PFSK-1 (cell line): ENCODE measurements around the gene HLCS.

ENCODE experiments used
- FOXP2 ChIP-seq: optimal IDR thresholded peaks from 2 replicates; pipeline ENCODE3; 2011; ENCODE audit warnings: borderline replicate concordance, control low read depth, inconsistent platforms; ENCODE audit not compliant: insufficient read depth; ENCODE audit errors: extremely low read length, extremely low read depth
- POLR2AphosphoS5 ChIP-seq: IDR thresholded peaks from 2 replicates; pipeline ENCODE4 v1.6.1; 2012; ENCODE audit warnings: low read depth, mild to moderate bottlenecking, control low read depth, low read length, moderate library complexity
- REST ChIP-seq, 2 experiments: IDR thresholded peaks; 2 replicates each; pipeline versions ENCODE4 v1.6.1 to v1.8.0; 2011 to 2012; ENCODE audit warnings: low read depth in 2 of 2, low read length in 2 of 2, control low read depth in 1 of 2, inconsistent platforms in 1 of 2, mild to moderate bottlenecking in 1 of 2, moderate library complexity in 1 of 2; ENCODE audit not compliant: insufficient read depth in 1 of 2
- SIN3A ChIP-seq: IDR thresholded peaks from 2 replicates; pipeline ENCODE4 v1.6.1; 2012; ENCODE audit warnings: mild to moderate bottlenecking, low read length, moderate library complexity, borderline replicate concordance; ENCODE audit not compliant: insufficient read depth
- TAF1 ChIP-seq: IDR thresholded peaks from 2 replicates; pipeline ENCODE4 v1.6.1; 2012; ENCODE audit warnings: low read length, control low read depth, borderline replicate concordance; ENCODE audit not compliant: insufficient read depth

HLCS gene

GRCh38 chr21:36976882-36977651, 10.6 kb upstream of the HLCS start:
- TF ChIP-seq TAF1 (no peak), POLR2AphosphoS5 (no peak), REST (IDR thresholded peaks at IDR 0.05; ENCODE audit: insufficient read depth in 1 of 2, low read depth in 2 of 2, low read length in 2 of 2) (no peak), FOXP2 (no peak), SIN3A (no peak)

- TF ChIP-seq REST (IDR thresholded peaks at IDR 0.05; ENCODE audit: insufficient read depth in 1 of 2, low read depth in 2 of 2, low read length in 2 of 2) = no peak
- TF ChIP-seq SIN3A = no peak
- no peak for TF ChIP-seq FOXP2
- TF ChIP-seq POLR2AphosphoS5 = no peak
- no peak for TF ChIP-seq TAF1
These were observed 9.9 kb upstream of the HLCS start for GRCh38 chr21:36976228-36976861.

GRCh38 chr21:36974851-36975192, 8.4 kb upstream of the HLCS start:
- TF ChIP-seq FOXP2 = no peak
- no peak for TF ChIP-seq TAF1
- TF ChIP-seq SIN3A = no peak
- TF ChIP-seq POLR2AphosphoS5 = no peak
- TF ChIP-seq REST (IDR thresholded peaks at IDR 0.05; ENCODE audit: insufficient read depth in 1 of 2, low read depth in 2 of 2, low read length in 2 of 2) = no peak

- TF ChIP-seq REST (IDR thresholded peaks at IDR 0.05; ENCODE audit: insufficient read depth in 1 of 2, low read depth in 2 of 2, low read length in 2 of 2) (no peak), TAF1 (no peak), SIN3A (no peak), POLR2AphosphoS5 (no peak), FOXP2 (no peak)
These were observed 7.7 kb upstream of the HLCS start for GRCh38 chr21:36973986-36974850.
